Testis (tissue), 3 donors: ENCODE results near the gene PRR27. TPM values are rescaled to one million over a fixed set of nuclear protein-coding genes. Genes with fewer than 3 reads are reported as not detected.

Experiments used
- DNase-seq: peaks from one replicate; pipeline ENCODE4 v3.0.0-alpha.2; 2019
- H3K27ac ChIP-seq, 2 donors: fragments of 200-600 bp; sonication (generic); one replicate each; pipeline ENCODE4 v1.5.1; 2019
- H3K27me3 ChIP-seq: fragments of 200-600 bp; sonication (generic); one replicate; pipeline ENCODE4 v1.5.1; 2019
- H3K36me3 ChIP-seq: fragments of 200-600 bp; sonication (generic); one replicate; pipeline ENCODE4 v1.5.1; 2017; ENCODE audit warnings: low read depth; ENCODE audit errors: missing control alignments
- H3K4me1 ChIP-seq: fragments of 200-600 bp; sonication (generic); one replicate; pipeline ENCODE4 v1.5.1; 2019
- H3K4me3 ChIP-seq, 2 donors: fragments of 200-600 bp; sonication (generic); one replicate each; pipeline ENCODE4 v1.5.1; 2017 to 2019
- H3K9me3 ChIP-seq: fragments of 200-600 bp; sonication (generic); one replicate; pipeline ENCODE4 v1.5.1; 2017
- CTCF ChIP-seq, 3 experiments: fragments of 450-650 bp in 2 of 3; fragments of 200-600 bp in 1 of 3; sonication (generic) in 1 of 3; IDR thresholded peaks; one replicate each; pipeline ENCODE4 v1.5.1; 2016 to 2019; ENCODE audit warnings: antibody characterized with exemption in 3 of 3, mild to moderate bottlenecking in 2 of 3, moderate library complexity in 1 of 3
- POLR2A ChIP-seq: fragments of 450-650 bp; IDR thresholded peaks from one replicate; pipeline ENCODE4 v1.6.1; 2017; ENCODE audit warnings: antibody characterized with exemption, mild to moderate bottlenecking, moderate library complexity
- WGBS, 2 donors: methylation state at CpG; one replicate each; pipeline ENCODE4 v1.1.5; 2018; 5-methylcytosine and 5-hydroxymethylcytosine counted together
- intact Hi-C: fragments of 100-400 bp; cut with DNase I; formaldehyde crosslinking; loops from one replicate; pipeline ENCODE4 v1.15.1; 2023; ENCODE audit warnings: low total_unique reads
- polyA plus RNA-seq: library from polyadenylated mRNA; stranded (reverse); fragments of 350-450 nt; fragmentation: Illumina TruSeq; extraction: RNeasy Lipid Tissue Mini Kit (QIAGEN cat#74804); gene quantifications from one replicate; pipeline ENCODE4 v1.2.3, GENCODE V29; 2014; ENCODE audit warnings: low read depth, low replicate concordance; ENCODE audit not compliant: insufficient read depth
- total RNA-seq, 2 donors: library from RNA; depleted of rRNA; stranded (reverse); fragments of >200 nt; gene quantifications; one replicate each; pipeline ENCODE4 v1.2.3, GENCODE V29; 2016

The PRR27 gene
- total and polyA plus RNA-seq, 3 donors from 2014 or later = 0.87 to 3.5 (median 2.2) TPM

- WGBS, 2 donors = 52 to 57% methylated on average over 6 of the region's 6 CpGs
- Histone ChIP-seq H3K4me1 (no peaks in the 10 kb centered on the region), H3K27me3 (no peaks in the 10 kb centered on the region), H3K36me3 (no peaks in the 10 kb centered on the region), H3K27ac (no peak overlapping the region), H3K4me3 (no peak overlapping the region), H3K9me3 (no peaks in the 10 kb centered on the region)
- intact Hi-C loops = no loop called here
- DNase-seq = peak; percentile 58
- TF ChIP-seq CTCF (IDR thresholded peaks at IDR 0.05) (peak in 2 of 3 experiments; percentile 25 to 48), POLR2A (no peak)
Measured at GRCh38 chr4:70183168-70183939, 29.3 kb downstream of the PRR27 start.

- H3K27me3 ChIP-seq = no peaks in the 10 kb centered on the region
- no peak overlapping the region for H3K4me3 ChIP-seq
- no peak for DNase-seq
- 31 to 35% methylated on average over 1 of the region's 1 CpG for WGBS, 2 donors
- no peaks in the 10 kb centered on the region for H3K9me3 ChIP-seq
- TF ChIP-seq POLR2A = no peak
- TF ChIP-seq CTCF (IDR thresholded peaks at IDR 0.05) = peak in 1 of 3 experiments; percentile 7
- H3K27ac ChIP-seq = no peak overlapping the region
- H3K4me1 ChIP-seq = no peaks in the 10 kb centered on the region
- H3K36me3 ChIP-seq = no peaks in the 10 kb centered on the region
- intact Hi-C loops = no loop called here
Measured at GRCh38 chr4:70183940-70184246, 29.9 kb downstream of the PRR27 start.

- H3K9me3 ChIP-seq = no peaks in the 10 kb centered on the region
- no peak for DNase-seq
- 89 to 100% methylated on average over 1 of the region's 1 CpG for WGBS, 2 donors
- H3K4me3 ChIP-seq = no peak overlapping the region
- no peaks in the 10 kb centered on the region for H3K4me1 ChIP-seq
- intact Hi-C loops = no loop called here
- no peaks in the 10 kb centered on the region for H3K27me3 ChIP-seq
- no peak overlapping the region for H3K27ac ChIP-seq
- H3K36me3 ChIP-seq = no peaks in the 10 kb centered on the region
- TF ChIP-seq CTCF (IDR thresholded peaks at IDR 0.05) (no peak), POLR2A (no peak)
Measured at GRCh38 chr4:70187216-70187615, 33.2 kb downstream of the PRR27 start.

- no peak overlapping the region for H3K4me3 ChIP-seq
- H3K4me1 ChIP-seq = no peaks in the 10 kb centered on the region
- no peaks in the 10 kb centered on the region for H3K36me3 ChIP-seq
- no peaks in the 10 kb centered on the region for H3K9me3 ChIP-seq
- no peak for DNase-seq
- intact Hi-C loops = no loop called here
- TF ChIP-seq POLR2A (no peak), CTCF (IDR thresholded peaks at IDR 0.05) (no peak)
- WGBS, 2 donors = 87 to 100% methylated on average over 1 of the region's 1 CpG
- no peak overlapping the region for H3K27ac ChIP-seq
- H3K27me3 ChIP-seq = no peaks in the 10 kb centered on the region
Measured at GRCh38 chr4:70190579-70190978, 36.5 kb downstream of the PRR27 start.

GRCh38 chr4:70191647-70192046, 37.6 kb downstream of the PRR27 start:
- H3K4me1 ChIP-seq = no peaks in the 10 kb centered on the region
- no peak overlapping the region for H3K27ac ChIP-seq
- no peaks in the 10 kb centered on the region for H3K36me3 ChIP-seq
- H3K9me3 ChIP-seq = no peaks in the 10 kb centered on the region
- no peak for DNase-seq
- no peak overlapping the region for H3K4me3 ChIP-seq
- 36 to 44% methylated on average over 1 of the region's 1 CpG for WGBS, 2 donors
- TF ChIP-seq CTCF (IDR thresholded peaks at IDR 0.05) = no peak
- no peak for TF ChIP-seq POLR2A
- no peaks in the 10 kb centered on the region for H3K27me3 ChIP-seq
- intact Hi-C loops = no loop called here
